ENCODE results near the gene DNMBP. TPM values are rescaled to one million over a fixed set of nuclear protein-coding genes. Genes with fewer than 3 reads are reported as not detected.
"Not testable (repeated sequence)": the region's sequence is repeated elsewhere in the genome, so short reads cannot be mapped to it uniquely, and the experiment has no call there.

Gene DNMBP
- total and polyA plus RNA-seq, 4 experiments from 2014 or later, result 1.4 to 4.0 (median 3.8) TPM; not detected in 1

DNA sequence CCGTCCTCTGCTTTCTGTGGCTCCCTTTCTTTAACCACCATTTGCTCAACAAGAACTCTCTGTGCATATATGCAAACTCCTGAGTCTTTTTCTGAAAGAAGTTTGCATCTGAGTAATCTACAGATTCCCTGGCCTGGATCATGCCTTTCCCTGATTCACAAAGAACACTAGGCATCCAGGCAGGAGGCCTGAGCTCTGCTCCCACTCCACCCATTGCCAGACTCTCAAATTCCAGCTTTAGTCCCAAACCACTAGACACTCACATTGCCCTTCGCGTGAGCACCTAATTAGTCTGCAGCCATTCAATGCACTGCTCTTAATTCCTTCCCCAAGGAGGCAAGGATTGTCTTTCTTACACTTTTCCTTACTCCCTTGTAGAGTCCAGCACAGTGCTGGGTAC, 166.4 kb downstream of the DNMBP start:
- peaks cover 4 to 7% (median 4%) of the 10 kb centered on the region in 4 donors for H3K4me1 Mint-ChIP-seq
- intact Hi-C loops (cut with micrococcal nuclease), result no loop called here
- Histone ChIP-seq H3K36me3 (ENCODE audit: insufficient read depth, low read length) (no peaks in the 10 kb centered on the region), H3K27ac (ENCODE audit: low read depth, low read length) (no peak overlapping the region), H3K27me3 (ENCODE audit: insufficient read depth, low read length) (no peaks in the 10 kb centered on the region), H3K9me3 (ENCODE audit: control insufficient read depth in 1 of 2, low read length in 2 of 2) (no peaks in the 10 kb centered on the region), H3K4me1 (ENCODE audit: insufficient read depth, low read length) (peaks cover 4% of the 10 kb centered on the region), H3K4me3 (ENCODE audit: low read length in 2 of 2) (no peak overlapping the region)
- H3K9me3 Mint-ChIP-seq, result no peaks in the 10 kb centered on the region
- peak overlapping the region in 1 of 7 donors; percentile 1 for H3K27ac Mint-ChIP-seq
- no peak overlapping the region for H3K4me3 Mint-ChIP-seq
- ChIA-PET POLR2A (ENCODE audit: partially characterized antibody) (no interaction called here), CTCF (ENCODE audit: partially characterized antibody) (interaction anchor here (1.1 to 11.2 kb wide), 3 partner anchors 13 to 205 kb away, joined by 4 to 336 read pairs (median 62); partner anchors contain the start of gene DNMBP)
- H3K36me3 Mint-ChIP-seq, result no peaks in the 10 kb centered on the region
- H3K27me3 Mint-ChIP-seq, result no peaks in the 10 kb centered on the region
- DNase-seq, result no peak

DNA sequence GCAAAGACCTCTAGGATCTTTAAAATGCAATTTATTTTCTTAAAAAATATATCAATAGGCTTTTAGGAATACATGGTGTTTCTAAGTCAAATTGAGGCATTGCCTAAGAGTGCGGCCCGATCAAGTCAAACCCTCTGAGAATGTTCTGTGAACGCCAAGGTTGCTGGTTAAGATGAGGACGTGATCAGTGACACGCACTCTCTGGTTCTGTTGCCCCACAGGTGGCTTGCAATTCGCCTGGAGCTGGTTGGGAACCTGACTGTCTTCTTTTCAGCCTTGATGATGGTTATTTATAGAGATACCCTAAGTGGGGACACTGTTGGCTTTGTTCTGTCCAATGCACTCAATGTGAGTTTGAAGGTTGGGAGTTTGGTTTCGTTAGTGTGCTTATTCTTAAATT, 168.0 kb downstream of the DNMBP start:
- H3K4me1 Mint-ChIP-seq, result peaks cover 4 to 7% (median 4%) of the 10 kb centered on the region in 4 donors

DNA sequence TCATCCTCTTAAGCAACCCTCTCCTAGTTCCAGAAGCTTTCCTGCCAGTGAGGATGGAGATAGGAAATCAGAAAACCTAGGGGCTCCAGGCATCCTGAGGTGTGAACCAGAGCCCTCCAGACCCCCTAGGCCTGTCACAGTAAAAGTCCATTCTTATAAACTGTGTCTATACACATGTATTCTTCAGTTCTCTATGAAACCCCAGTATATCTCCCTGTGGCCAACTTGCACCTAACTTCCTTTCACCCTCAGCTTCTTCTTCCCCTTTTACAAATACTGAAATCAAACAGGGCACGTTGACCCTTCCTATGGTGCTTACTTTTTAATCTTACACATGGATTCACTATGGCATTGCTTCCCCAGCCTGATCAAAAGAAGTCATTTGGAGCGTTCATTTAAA, 168.9 kb downstream of the DNMBP start:
- H3K36me3 ChIP-seq (ENCODE audit: insufficient read depth, low read length); POLR2A ChIA-PET (ENCODE audit: partially characterized antibody); H3K4me3 Mint-ChIP-seq; H3K4me1 ChIP-seq (ENCODE audit: insufficient read depth, low read length); H3K4me1 Mint-ChIP-seq; H3K4me3 ChIP-seq (ENCODE audit: low read length in 2 of 2); intact Hi-C loops (cut with micrococcal nuclease); H3K36me3 Mint-ChIP-seq; H3K9me3 Mint-ChIP-seq; H3K27ac Mint-ChIP-seq; H3K9me3 ChIP-seq (ENCODE audit: control insufficient read depth in 1 of 2, low read length in 2 of 2); H3K27ac ChIP-seq (ENCODE audit: low read depth, low read length); DNase-seq; H3K27me3 Mint-ChIP-seq; H3K27me3 ChIP-seq (ENCODE audit: insufficient read depth, low read length): not testable (repeated sequence)
- CTCF ChIA-PET (ENCODE audit: partially characterized antibody), result interaction anchor here (11.2 kb wide), 1 partner anchor 208 kb away, joined by 336 read pairs; no protein-coding TSS in a partner anchor

More for the DNA sequence above, 168.0 kb downstream of the DNMBP start:
- POLR2A ChIA-PET (ENCODE audit: partially characterized antibody), result no interaction called here
- Mint-ChIP-seq H3K4me3 (no peak overlapping the region), H3K36me3 (no peaks in the 10 kb centered on the region), H3K9me3 (no peaks in the 10 kb centered on the region), H3K27me3 (no peaks in the 10 kb centered on the region), H3K27ac (no peak overlapping the region)
- intact Hi-C loops (cut with micrococcal nuclease), result no loop called here
- CTCF ChIA-PET (ENCODE audit: partially characterized antibody), result interaction anchor here (11.2 kb wide), 1 partner anchor 207 kb away, joined by 336 read pairs; no protein-coding TSS in a partner anchor
- DNase-seq, result no peak
- H3K27ac ChIP-seq (ENCODE audit: low read depth, low read length), result no peak overlapping the region
- H3K9me3 ChIP-seq (ENCODE audit: control insufficient read depth in 1 of 2, low read length in 2 of 2), result no peaks in the 10 kb centered on the region
- peaks cover 4% of the 10 kb centered on the region for H3K4me1 ChIP-seq (ENCODE audit: insufficient read depth, low read length)
- no peaks in the 10 kb centered on the region for H3K36me3 ChIP-seq (ENCODE audit: insufficient read depth, low read length)
- H3K4me3 ChIP-seq (ENCODE audit: low read length in 2 of 2), result no peak overlapping the region
- H3K27me3 ChIP-seq (ENCODE audit: insufficient read depth, low read length), result no peaks in the 10 kb centered on the region

DNA sequence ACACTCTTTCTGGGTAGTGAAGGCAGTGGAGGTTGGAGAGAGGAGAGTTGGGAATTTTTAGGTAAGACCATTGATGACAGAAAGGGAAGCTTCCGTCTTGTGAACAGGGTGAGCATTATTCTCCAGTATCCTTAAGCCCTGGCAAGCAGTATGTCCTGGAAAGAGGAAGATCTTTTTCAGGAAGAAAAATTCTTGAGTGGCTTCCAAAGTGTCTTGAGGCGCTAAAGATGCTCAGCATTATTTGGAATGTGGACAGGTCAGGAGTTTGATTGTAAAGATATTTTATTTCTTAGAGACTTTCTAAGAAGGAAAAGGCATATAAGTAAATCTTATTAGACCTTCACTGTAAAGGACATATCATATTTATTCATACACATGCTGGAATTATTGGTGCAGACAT, 173.0 kb downstream of the DNMBP start:
- CTCF ChIA-PET (ENCODE audit: partially characterized antibody), result no interaction called here
- H3K27ac ChIP-seq (ENCODE audit: low read depth, low read length), result no peak overlapping the region
- POLR2A ChIA-PET (ENCODE audit: partially characterized antibody), result no interaction called here
- no peak for DNase-seq
- H3K27me3 Mint-ChIP-seq, result no peaks in the 10 kb centered on the region
- H3K9me3 ChIP-seq (ENCODE audit: control insufficient read depth in 1 of 2, low read length in 2 of 2), result no peaks in the 10 kb centered on the region
- no peaks in the 10 kb centered on the region for H3K27me3 ChIP-seq (ENCODE audit: insufficient read depth, low read length)
- no peak overlapping the region for H3K4me3 Mint-ChIP-seq
- no peaks in the 10 kb centered on the region for H3K9me3 Mint-ChIP-seq
- H3K4me1 ChIP-seq (ENCODE audit: insufficient read depth, low read length), result no peaks in the 10 kb centered on the region
- intact Hi-C loops (cut with micrococcal nuclease), result no loop called here
- peaks cover 0 to 10% of the 10 kb centered on the region in 2 donors for H3K36me3 Mint-ChIP-seq
- no peaks in the 10 kb centered on the region for H3K4me1 Mint-ChIP-seq
- H3K4me3 ChIP-seq (ENCODE audit: low read length in 2 of 2), result no peak overlapping the region
- H3K27ac Mint-ChIP-seq, result no peak overlapping the region
- no peaks in the 10 kb centered on the region for H3K36me3 ChIP-seq (ENCODE audit: insufficient read depth, low read length)

DNA sequence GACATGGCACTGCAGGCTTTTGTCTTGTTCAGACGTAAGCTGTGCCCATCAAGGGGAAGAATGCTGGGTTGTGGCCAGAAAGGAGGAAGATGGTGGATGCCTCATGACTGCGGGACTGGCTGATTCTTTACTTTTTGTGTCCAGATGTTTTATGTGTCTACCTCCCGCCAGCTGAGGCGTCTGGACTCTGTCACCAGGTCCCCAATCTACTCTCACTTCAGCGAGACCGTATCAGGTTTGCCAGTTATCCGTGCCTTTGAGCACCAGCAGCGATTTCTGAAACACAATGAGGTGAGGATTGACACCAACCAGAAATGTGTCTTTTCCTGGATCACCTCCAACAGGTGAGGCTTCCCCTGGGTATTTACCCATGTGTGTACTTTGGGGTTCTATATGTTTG, 173.8 kb downstream of the DNMBP start:
- ChIA-PET CTCF (ENCODE audit: partially characterized antibody) (interaction anchor here (2.3 kb wide), 1 partner anchor 210 kb away, joined by 7 read pairs; no protein-coding TSS in a partner anchor), POLR2A (ENCODE audit: partially characterized antibody) (no interaction called here)
- Histone ChIP-seq H3K4me1 (ENCODE audit: insufficient read depth, low read length) (no peaks in the 10 kb centered on the region), H3K9me3 (ENCODE audit: control insufficient read depth in 1 of 2, low read length in 2 of 2) (no peaks in the 10 kb centered on the region), H3K27ac (ENCODE audit: low read depth, low read length) (no peak overlapping the region), H3K27me3 (ENCODE audit: insufficient read depth, low read length) (no peaks in the 10 kb centered on the region), H3K4me3 (ENCODE audit: low read length in 2 of 2) (no peak overlapping the region), H3K36me3 (ENCODE audit: insufficient read depth, low read length) (no peaks in the 10 kb centered on the region)
- no peak for DNase-seq
- Mint-ChIP-seq H3K27ac (no peak overlapping the region), H3K27me3 (no peaks in the 10 kb centered on the region), H3K4me3 (no peak overlapping the region), H3K36me3 (peaks cover 0 to 14% of the 10 kb centered on the region in 2 donors), H3K4me1 (no peaks in the 10 kb centered on the region), H3K9me3 (no peaks in the 10 kb centered on the region)
- intact Hi-C loops (cut with micrococcal nuclease), result no loop called here

DNA sequence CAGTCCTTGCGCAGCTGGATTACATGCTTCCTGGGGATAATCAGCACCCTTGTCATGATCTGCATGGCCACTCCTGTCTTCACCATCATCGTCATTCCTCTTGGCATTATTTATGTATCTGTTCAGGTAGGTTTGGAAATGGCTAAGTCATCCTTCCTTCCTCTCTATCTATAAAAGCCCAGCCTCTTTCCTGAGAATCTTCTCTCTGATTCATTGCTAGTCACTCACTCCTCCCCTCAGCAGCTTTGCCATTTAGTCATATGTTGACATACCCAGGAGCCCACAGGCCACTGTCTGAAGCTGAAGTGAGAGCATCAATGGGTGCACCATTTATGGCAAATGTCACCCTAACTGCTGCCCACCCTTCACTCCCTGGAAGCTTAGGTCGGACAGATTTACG, 175.3 kb downstream of the DNMBP start:
- ChIA-PET POLR2A (ENCODE audit: partially characterized antibody) (no interaction called here), CTCF (ENCODE audit: partially characterized antibody) (interaction anchor here (2.1 to 2.3 kb wide), 2 partner anchors 11 to 211 kb away, joined by 7 to 8 read pairs; no protein-coding TSS in a partner anchor)
- no peak overlapping the region for H3K4me3 Mint-ChIP-seq
- intact Hi-C loops (cut with micrococcal nuclease), result no loop called here
- no peaks in the 10 kb centered on the region for H3K9me3 ChIP-seq (ENCODE audit: control insufficient read depth in 1 of 2, low read length in 2 of 2)
- no peaks in the 10 kb centered on the region for H3K36me3 ChIP-seq (ENCODE audit: insufficient read depth, low read length)
- peaks cover 0 to 22% of the 10 kb centered on the region in 2 donors for H3K36me3 Mint-ChIP-seq
- H3K4me3 ChIP-seq (ENCODE audit: low read length in 2 of 2), result no peak overlapping the region
- no peaks in the 10 kb centered on the region for H3K4me1 Mint-ChIP-seq
- H3K27me3 ChIP-seq (ENCODE audit: insufficient read depth, low read length), result no peaks in the 10 kb centered on the region
- H3K27ac Mint-ChIP-seq, result no peak overlapping the region
- H3K4me1 ChIP-seq (ENCODE audit: insufficient read depth, low read length), result no peaks in the 10 kb centered on the region
- DNase-seq, result no peak
- no peaks in the 10 kb centered on the region for H3K27me3 Mint-ChIP-seq
- no peak overlapping the region for H3K27ac ChIP-seq (ENCODE audit: low read depth, low read length)
- H3K9me3 Mint-ChIP-seq, result peaks cover 0 to 9% (median 4%) of the 10 kb centered on the region in 8 donors

DNA sequence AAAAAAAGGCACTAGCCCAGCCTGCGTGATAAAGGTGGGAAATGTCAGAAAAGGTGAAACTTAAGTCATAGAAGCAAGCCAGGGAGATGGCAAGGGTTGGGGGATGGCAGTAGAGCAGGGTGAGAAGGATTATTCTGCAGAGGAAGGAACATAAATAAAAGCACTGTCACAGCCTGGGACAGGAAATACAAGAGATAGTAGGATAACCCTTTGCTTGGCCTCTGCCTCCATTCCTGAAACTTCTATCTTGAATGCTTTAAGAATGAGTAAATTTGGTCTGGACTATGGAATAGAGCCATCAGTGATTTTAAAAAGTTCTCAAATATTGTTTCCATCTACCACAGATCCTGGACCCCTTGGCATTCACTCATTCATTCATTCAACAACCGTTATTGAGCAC, 177.3 kb downstream of the DNMBP start:
- Histone ChIP-seq H3K4me1 (ENCODE audit: insufficient read depth, low read length) (no peaks in the 10 kb centered on the region), H3K36me3 (ENCODE audit: insufficient read depth, low read length) (no peaks in the 10 kb centered on the region), H3K27ac (ENCODE audit: low read depth, low read length) (no peak overlapping the region), H3K4me3 (ENCODE audit: low read length in 2 of 2) (no peak overlapping the region), H3K9me3 (ENCODE audit: control insufficient read depth in 1 of 2, low read length in 2 of 2) (no peaks in the 10 kb centered on the region), H3K27me3 (ENCODE audit: insufficient read depth, low read length) (no peaks in the 10 kb centered on the region)
- Mint-ChIP-seq H3K27me3 (no peaks in the 10 kb centered on the region), H3K9me3 (peaks cover 3 to 20% (median 14%) of the 10 kb centered on the region in 8 donors), H3K36me3 (peaks cover 3 to 26% of the 10 kb centered on the region in 2 donors), H3K4me3 (no peak overlapping the region), H3K27ac (no peak overlapping the region), H3K4me1 (peaks cover 8 to 12% (median 10%) of the 10 kb centered on the region in 4 donors)
- ChIA-PET CTCF (ENCODE audit: partially characterized antibody) (interaction anchor here (1.4 kb wide), 1 partner anchor 13 kb away, joined by 5 read pairs; no protein-coding TSS in a partner anchor), POLR2A (ENCODE audit: partially characterized antibody) (no interaction called here)
- no peak for DNase-seq
- intact Hi-C loops (cut with micrococcal nuclease), result no loop called here

Measured in CD4-positive, alpha-beta memory T cell (primary cell).